ENCODE results near the gene CPTP. TPM values are rescaled to one million over a fixed set of nuclear protein-coding genes. Genes with fewer than 3 reads are reported as not detected.

The CPTP gene
- total and polyA plus RNA-seq, 2 of the 13 experiments (the other 11 are each of a cell fraction or from before 2014, with no cell fraction given): 5.5 to 9.3 TPM

GRCh38 chr1:1374929-1375662 lies 50.5 kb downstream of the CPTP start, which contains the start of gene AURKAIP1 (continued):
- TF ChIP-seq CBX2 (IDR thresholded peaks at IDR 0.05; ENCODE audit: low read depth, low read length) (no peak), CBX2 (CRISPR knock-in tag; IDR thresholded peaks at IDR 0.05; ENCODE audit: low read depth) (peak; percentile 42; the same call in 1 of the 2 replicates), DR1 (CRISPR knock-in tag; IDR thresholded peaks at IDR 0.05) (peak; percentile 90), KAT7 (CRISPR knock-in tag; IDR thresholded peaks at IDR 0.05; ENCODE audit: borderline replicate concordance) (peak; percentile 97; the same call in 1 of the 2 replicates), ZNF446 (CRISPR knock-in tag; IDR thresholded peaks at IDR 0.05) (no peak), ZNF296 (CRISPR knock-in tag; conservative IDR thresholded peaks at IDR 0.05) (no peak), ZNF501 (CRISPR knock-in tag; IDR thresholded peaks at IDR 0.05) (peak; percentile 98), KAT2B (IDR thresholded peaks at IDR 0.05; ENCODE audit: borderline replicate concordance, low read depth, low read length) (no peak), THAP11 (CRISPR knock-in tag; IDR thresholded peaks at IDR 0.05) (peak; percentile 99), MZF1 (CRISPR knock-in tag; IDR thresholded peaks at IDR 0.05; ENCODE audit: borderline replicate concordance) (no peak), HOXA7 (CRISPR knock-in tag; IDR thresholded peaks at IDR 0.05) (no peak), PLSCR1 (CRISPR knock-in tag; IDR thresholded peaks at IDR 0.05; ENCODE audit: borderline replicate concordance) (no peak; the same call in 1 of the 2 replicates), ZNF10 (CRISPR knock-in tag; IDR thresholded peaks at IDR 0.05; ENCODE audit: borderline replicate concordance, low read depth) (peak; percentile 51; the same call in 1 of the 2 replicates), ZNF788 (CRISPR knock-in tag; IDR thresholded peaks at IDR 0.05; ENCODE audit: borderline replicate concordance) (peak; percentile 100), RBM22 (optimal IDR thresholded peaks at IDR 0.05; ENCODE audit: low read length) (no peak), CHCHD3 (CRISPR knock-in tag; IDR thresholded peaks at IDR 0.05) (0 out of 2 replicates have a peak, but pooled peaks have one; percentile 44), KDM5A (IDR thresholded peaks at IDR 0.05; ENCODE audit: borderline replicate concordance, low read length) (peak; percentile 97), ARID5B (CRISPR knock-in tag; IDR thresholded peaks at IDR 0.05) (peak; percentile 81), ZNF136 (CRISPR knock-in tag; IDR thresholded peaks at IDR 0.05; ENCODE audit: low read depth) (peak; percentile 75; the same call in 1 of the 2 replicates), ZNF251 (CRISPR knock-in tag; IDR thresholded peaks at IDR 0.05) (no peak)
- TF ChIP-seq, protein P1, sequence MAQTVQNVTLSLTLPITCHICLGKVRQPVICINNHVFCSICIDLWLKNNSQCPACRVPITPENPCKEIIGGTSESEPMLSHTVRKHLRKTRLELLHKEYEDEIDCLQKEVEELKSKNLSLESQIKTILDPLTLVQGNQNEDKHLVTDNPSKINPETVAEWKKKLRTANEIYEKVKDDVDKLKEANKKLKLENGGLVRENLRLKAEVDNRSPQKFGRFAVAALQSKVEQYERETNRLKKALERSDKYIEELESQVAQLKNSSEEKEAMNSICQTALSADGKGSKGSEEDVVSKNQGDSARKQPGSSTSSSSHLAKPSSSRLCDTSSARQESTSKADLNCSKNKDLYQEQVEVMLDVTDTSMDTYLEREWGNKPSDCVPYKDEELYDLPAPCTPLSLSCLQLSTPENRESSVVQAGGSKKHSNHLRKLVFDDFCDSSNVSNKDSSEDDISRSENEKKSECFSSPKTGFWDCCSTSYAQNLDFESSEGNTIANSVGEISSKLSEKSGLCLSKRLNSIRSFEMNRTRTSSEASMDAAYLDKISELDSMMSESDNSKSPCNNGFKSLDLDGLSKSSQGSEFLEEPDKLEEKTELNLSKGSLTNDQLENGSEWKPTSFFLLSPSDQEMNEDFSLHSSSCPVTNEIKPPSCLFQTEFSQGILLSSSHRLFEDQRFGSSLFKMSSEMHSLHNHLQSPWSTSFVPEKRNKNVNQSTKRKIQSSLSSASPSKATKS (CRISPR knock-in tag; IDR thresholded peaks at IDR 0.05): no peak
- TF ChIP-seq, protein P2, sequence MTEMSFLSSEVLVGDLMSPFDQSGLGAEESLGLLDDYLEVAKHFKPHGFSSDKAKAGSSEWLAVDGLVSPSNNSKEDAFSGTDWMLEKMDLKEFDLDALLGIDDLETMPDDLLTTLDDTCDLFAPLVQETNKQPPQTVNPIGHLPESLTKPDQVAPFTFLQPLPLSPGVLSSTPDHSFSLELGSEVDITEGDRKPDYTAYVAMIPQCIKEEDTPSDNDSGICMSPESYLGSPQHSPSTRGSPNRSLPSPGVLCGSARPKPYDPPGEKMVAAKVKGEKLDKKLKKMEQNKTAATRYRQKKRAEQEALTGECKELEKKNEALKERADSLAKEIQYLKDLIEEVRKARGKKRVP (CRISPR knock-in tag; IDR thresholded peaks at IDR 0.05): peak in 1 of 2 experiments; percentile 81; a peak in 1 of 4 replicates
